Measurements from ENCODE around the gene KRTAP9-6.

The KRTAP9-6 gene

GRCh38 chr17:41307647-41308046 is 42.5 kb downstream of the KRTAP9-6 start:
- no peak for TF ChIP-seq EZH2phosphoT487 (conservative IDR thresholded peaks at IDR 0.05; ENCODE audit: low read length)
- TF ChIP-seq CTCF (IDR thresholded peaks at IDR 0.05; ENCODE audit: insufficient read depth, low read length, poor library complexity, severe bottlenecking), result no peak
- Histone ChIP-seq H3K9me2 (replicated peaks; ENCODE audit: insufficient read depth, low read length) (no peaks in the 10 kb centered on the region), H2AFZ (ENCODE audit: low read depth, low read length, severe bottlenecking) (no peak overlapping the region), H3K4me3 (ENCODE audit: insufficient read depth, low read length, poor library complexity, severe bottlenecking) (no peak overlapping the region), H3K79me2 (ENCODE audit: insufficient read depth, low read length) (no peaks in the 10 kb centered on the region), H3K4me2 (ENCODE audit: low read depth, low read length, poor library complexity, severe bottlenecking) (no peak overlapping the region), H3K27ac (ENCODE audit: low read depth, low read length) (peak overlapping the region; percentile 92; the same call in 1 of the 2 replicates), H3K36me3 (ENCODE audit: low read length) (no peaks in the 10 kb centered on the region), H3K27me3 (ENCODE audit: low read length) (no peaks in the 10 kb centered on the region), H3K9me3 (ENCODE audit: insufficient read depth, low read length) (no peaks in the 10 kb centered on the region), H3F3A (ENCODE audit: insufficient read depth) (peaks cover 15% of the 10 kb centered on the region), H4K20me1 (ENCODE audit: low read depth, low read length) (no peaks in the 10 kb centered on the region), H3K9ac (ENCODE audit: low read length) (no peak overlapping the region; the same call in 1 of the 2 replicates)

GRCh38 chr17:41308251-41308917 is 43.2 kb downstream of the KRTAP9-6 start:
- H3K36me3 ChIP-seq (ENCODE audit: low read length), result no peaks in the 10 kb centered on the region
- H4K20me1 ChIP-seq (ENCODE audit: low read depth, low read length), result no peaks in the 10 kb centered on the region
- H3K9ac ChIP-seq (ENCODE audit: low read length), result peak overlapping the region; percentile 31; the same call in 1 of the 2 replicates
- H3K4me3 ChIP-seq (ENCODE audit: insufficient read depth, low read length, poor library complexity, severe bottlenecking), result no peak overlapping the region
- H3K4me2 ChIP-seq (ENCODE audit: low read depth, low read length, poor library complexity, severe bottlenecking), result peak overlapping the region; percentile 63
- TF ChIP-seq CTCF (IDR thresholded peaks at IDR 0.05; ENCODE audit: insufficient read depth, low read length, poor library complexity, severe bottlenecking) (no peak), EZH2phosphoT487 (conservative IDR thresholded peaks at IDR 0.05; ENCODE audit: low read length) (no peak)
- H3K9me3 ChIP-seq (ENCODE audit: insufficient read depth, low read length), result no peaks in the 10 kb centered on the region
- no peaks in the 10 kb centered on the region for H3K27me3 ChIP-seq (ENCODE audit: low read length)
- H3F3A ChIP-seq (ENCODE audit: insufficient read depth), result peaks cover 15% of the 10 kb centered on the region
- no peaks in the 10 kb centered on the region for H3K79me2 ChIP-seq (ENCODE audit: insufficient read depth, low read length)
- peak overlapping the region; percentile 6 for H2AFZ ChIP-seq (ENCODE audit: low read depth, low read length, severe bottlenecking)
- H3K9me2 ChIP-seq (replicated peaks; ENCODE audit: insufficient read depth, low read length), result no peaks in the 10 kb centered on the region
- peak overlapping the region; percentile 92 for H3K27ac ChIP-seq (ENCODE audit: low read depth, low read length)

- H3K79me2 ChIP-seq (ENCODE audit: insufficient read depth, low read length), result no peaks in the 10 kb centered on the region
- peak within 1 kb of the TSS; percentile 42 for H3K4me3 ChIP-seq (ENCODE audit: insufficient read depth, low read length, poor library complexity, severe bottlenecking)
- peak within 1 kb of the TSS; percentile 63 for H3K4me2 ChIP-seq (ENCODE audit: low read depth, low read length, poor library complexity, severe bottlenecking)
- H3K9ac ChIP-seq (ENCODE audit: low read length), result peak within 1 kb of the TSS; percentile 31; the same call in 1 of the 2 replicates
- H2AFZ ChIP-seq (ENCODE audit: low read depth, low read length, severe bottlenecking), result peak within 1 kb of the TSS; percentile 6
- no peaks in the 10 kb centered on the region for H3K9me3 ChIP-seq (ENCODE audit: insufficient read depth, low read length)
- no peaks in the 10 kb centered on the region for H3K36me3 ChIP-seq (ENCODE audit: low read length)
- H3K27me3 ChIP-seq (ENCODE audit: low read length), result no peaks in the 10 kb centered on the region
- no peak for TF ChIP-seq EZH2phosphoT487 (conservative IDR thresholded peaks at IDR 0.05; ENCODE audit: low read length)
- no peak for TF ChIP-seq CTCF (IDR thresholded peaks at IDR 0.05; ENCODE audit: insufficient read depth, low read length, poor library complexity, severe bottlenecking)
- H4K20me1 ChIP-seq (ENCODE audit: low read depth, low read length), result no peaks in the 10 kb centered on the region
- peaks cover 15% of the 10 kb centered on the region for H3F3A ChIP-seq (ENCODE audit: insufficient read depth)
- no peaks in the 10 kb centered on the region for H3K9me2 ChIP-seq (replicated peaks; ENCODE audit: insufficient read depth, low read length)
- H3K27ac ChIP-seq (ENCODE audit: low read depth, low read length), result peak within 1 kb of the TSS; percentile 92
Observed at GRCh38 chr17:41308918-41309359, 43.8 kb downstream of the KRTAP9-6 start, which contains the start of gene KRTAP16-1. Gene KRTAP16-1, minus strand, starts transcription at chr17:41309309. Its CDS starts 56 bp downstream, at chr17:41309253.
